ENCODE data around the gene KCTD8.

Gene KCTD8

DNA sequence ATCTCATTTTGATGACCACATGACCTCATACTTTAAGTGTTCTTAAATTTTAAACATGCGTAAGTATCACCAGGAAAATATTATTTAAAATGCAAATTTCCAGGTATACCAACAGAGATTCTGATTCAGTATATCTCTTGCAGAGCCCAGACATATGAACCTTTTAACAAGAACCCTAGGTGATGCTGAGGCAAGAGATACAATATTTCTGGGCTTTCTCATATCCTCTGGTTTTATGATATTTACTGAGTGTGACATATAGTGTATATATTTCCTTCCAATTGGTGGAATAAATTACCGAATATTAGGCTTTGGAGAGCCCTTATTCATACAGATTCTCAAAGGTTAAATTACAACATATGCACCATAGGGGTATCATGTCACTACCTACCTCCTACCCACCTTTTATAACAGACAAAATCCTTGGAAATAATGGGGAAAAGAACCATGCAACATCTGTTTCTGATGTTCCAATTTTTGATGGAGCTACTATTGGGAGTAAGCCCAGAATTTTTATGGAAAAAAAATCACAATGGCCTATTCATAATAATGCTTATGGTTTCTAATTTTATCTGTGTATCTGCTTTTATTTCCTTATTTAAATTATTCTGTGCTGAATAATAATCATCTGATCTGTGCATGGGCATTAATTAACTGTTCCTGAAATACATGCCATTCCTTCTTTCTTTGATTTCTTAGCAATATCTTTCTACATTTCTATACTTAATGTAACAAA is 27.1 kb downstream of the KCTD8 start:
- ATAC-seq: no peak
- Mint-ChIP-seq H3K4me1 (no peaks in the 10 kb centered on the region), H3K27ac (no peak overlapping the region), H3K36me3 (no peaks in the 10 kb centered on the region), H3K9me3 (peaks cover 12% of the 10 kb centered on the region), H3K4me3 (no peak overlapping the region)
- DNase-seq (ENCODE audit: low spot score in 2 of 2): no peak

DNA sequence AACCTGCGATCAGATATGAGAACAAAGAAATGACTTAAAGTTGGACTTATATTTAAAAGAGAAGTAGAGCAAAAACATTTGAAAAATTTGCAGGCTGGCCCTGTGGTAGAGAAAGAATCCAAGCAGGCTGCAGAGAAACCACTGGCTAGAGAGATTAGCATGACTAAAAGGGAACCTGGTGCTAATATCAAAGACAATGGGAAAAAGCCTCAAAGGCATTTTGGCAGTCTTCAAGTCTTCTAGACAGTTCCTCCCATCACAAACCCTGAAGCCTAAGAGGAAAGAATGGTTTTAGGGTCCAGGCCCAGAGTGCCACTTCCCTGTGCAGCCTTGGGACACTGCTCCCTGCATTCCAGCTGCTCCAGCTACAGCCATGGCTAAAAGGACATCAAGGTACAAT is 33.4 kb downstream of the KCTD8 start:
- no peak for ATAC-seq
- H3K36me3 Mint-ChIP-seq: no peaks in the 10 kb centered on the region
- no peak overlapping the region for H3K4me3 Mint-ChIP-seq

DNA sequence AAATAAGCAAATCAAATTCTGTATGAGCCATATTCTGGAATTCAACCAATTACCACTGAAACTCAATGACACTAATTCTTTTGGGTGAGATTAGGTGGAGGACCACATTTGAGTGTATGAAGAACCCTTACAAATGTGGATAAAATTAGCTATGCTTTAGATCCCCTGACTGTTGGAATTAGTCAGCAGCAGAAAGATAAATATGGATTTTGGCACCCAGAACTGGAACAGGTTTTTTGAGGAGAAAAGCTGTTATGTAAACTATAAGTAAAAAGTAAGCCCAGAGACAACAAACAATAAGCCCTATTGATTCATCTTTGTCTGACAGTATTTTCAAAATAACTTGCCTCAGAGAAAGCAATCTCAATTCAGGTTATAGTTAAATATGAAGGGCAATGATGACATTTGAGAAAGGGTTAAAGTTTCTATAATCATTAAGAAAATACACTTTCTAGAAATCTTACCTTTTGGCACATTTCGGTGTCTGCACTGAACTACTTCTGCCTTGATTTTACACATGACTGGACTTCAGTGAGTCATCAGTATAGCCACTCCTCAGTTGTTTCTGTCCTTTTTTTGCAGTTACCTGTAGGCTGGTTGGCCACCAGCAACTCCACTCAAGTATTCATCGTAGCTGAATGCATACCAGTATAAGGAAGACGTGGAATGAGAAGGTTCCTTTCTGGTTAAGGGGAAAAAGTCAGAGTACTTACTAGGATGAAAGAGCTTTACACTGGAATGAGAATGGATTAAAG is 80.0 kb downstream of the KCTD8 start:
- H3K27ac Mint-ChIP-seq: no peak overlapping the region
- peaks cover 15% of the 10 kb centered on the region for H3K9me3 Mint-ChIP-seq
- no peak for DNase-seq (ENCODE audit: low spot score in 2 of 2)
- H3K36me3 Mint-ChIP-seq: no peaks in the 10 kb centered on the region
- no peak for ATAC-seq
- no peak overlapping the region for H3K4me3 Mint-ChIP-seq
- no peaks in the 10 kb centered on the region for H3K4me1 Mint-ChIP-seq

More for the DNA sequence above, 33.4 kb downstream of the KCTD8 start:
- Mint-ChIP-seq H3K27ac (no peak overlapping the region), H3K9me3 (peaks cover 14% of the 10 kb centered on the region), H3K4me1 (no peaks in the 10 kb centered on the region)
- no peak for DNase-seq (ENCODE audit: low spot score in 2 of 2)

DNA sequence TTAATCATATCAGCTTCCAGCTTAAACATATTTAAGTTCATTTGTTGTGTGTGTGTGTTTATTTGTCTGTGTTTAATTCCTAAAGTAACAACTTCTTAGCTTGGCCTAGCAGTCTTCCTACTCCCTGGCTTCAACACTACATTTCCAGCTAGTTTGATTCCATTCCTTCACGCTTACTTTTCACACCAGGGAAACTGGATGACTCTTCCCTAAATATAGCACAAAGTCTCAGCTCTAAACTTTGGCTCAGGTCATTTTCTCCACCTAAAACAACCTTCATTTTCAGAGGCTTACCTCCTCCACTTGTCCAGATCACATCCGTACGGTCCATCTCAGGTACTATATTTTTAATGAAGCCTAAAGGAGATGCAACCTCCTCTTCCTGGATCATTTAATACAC is 94.4 kb downstream of the KCTD8 start:
- H3K4me3 Mint-ChIP-seq: no peak overlapping the region
- H3K27ac Mint-ChIP-seq: no peak overlapping the region
- no peaks in the 10 kb centered on the region for H3K36me3 Mint-ChIP-seq

DNA sequence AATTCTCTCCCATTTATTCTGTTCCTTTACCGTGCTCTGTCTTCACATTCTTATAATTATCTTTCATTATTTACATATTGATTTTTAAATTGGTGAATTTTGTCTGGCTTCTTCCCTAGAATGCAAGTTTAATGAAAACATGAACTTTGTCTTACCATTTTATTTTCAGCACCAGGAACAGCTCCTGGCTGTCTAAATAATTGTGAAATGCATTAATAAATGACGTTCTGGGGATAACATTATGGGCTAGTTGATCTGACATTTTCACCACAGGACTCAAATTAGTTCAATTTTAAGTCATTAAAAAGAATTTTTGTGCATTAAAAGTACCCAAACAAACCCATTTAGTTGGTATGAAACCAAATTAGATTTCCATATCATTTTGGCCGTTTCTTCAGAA is 97.5 kb downstream of the KCTD8 start:
- H3K27ac Mint-ChIP-seq: no peak overlapping the region
- H3K36me3 Mint-ChIP-seq: no peaks in the 10 kb centered on the region
- ATAC-seq: no peak
- H3K4me1 Mint-ChIP-seq: no peaks in the 10 kb centered on the region
- H3K9me3 Mint-ChIP-seq: peaks cover 26% of the 10 kb centered on the region
- DNase-seq (ENCODE audit: low spot score in 2 of 2): no peak
- no peak overlapping the region for H3K4me3 Mint-ChIP-seq

More for the DNA sequence above, 94.4 kb downstream of the KCTD8 start:
- no peaks in the 10 kb centered on the region for H3K4me1 Mint-ChIP-seq
- ATAC-seq: no peak
- no peak for DNase-seq (ENCODE audit: low spot score in 2 of 2)
- H3K9me3 Mint-ChIP-seq: peaks cover 22% of the 10 kb centered on the region

DNA sequence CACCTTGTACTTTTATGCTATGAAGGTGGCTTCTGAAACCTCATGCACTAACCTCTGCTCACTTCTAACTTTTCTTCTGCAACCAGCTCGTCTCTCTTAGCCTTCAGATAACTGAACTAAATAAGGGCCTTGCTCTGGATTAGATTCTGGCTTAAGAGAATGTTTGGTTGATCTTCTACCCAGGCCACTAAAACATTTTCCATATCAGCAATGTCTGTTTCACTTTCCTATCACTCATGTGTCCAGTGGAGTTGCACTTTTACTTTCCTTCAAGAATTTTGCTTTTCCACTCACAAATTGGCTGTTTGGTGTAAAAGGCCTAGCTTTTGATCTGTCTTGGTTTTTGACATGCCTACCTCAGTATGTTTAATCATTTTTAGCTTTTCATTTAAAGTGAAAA is 105.8 kb downstream of the KCTD8 start:
- ATAC-seq (no peak), DNase-seq (ENCODE audit: low spot score in 2 of 2) (no peak)
- Mint-ChIP-seq H3K9me3 (peaks cover 14% of the 10 kb centered on the region), H3K4me3 (no peak overlapping the region), H3K4me1 (no peaks in the 10 kb centered on the region), H3K27ac (no peak overlapping the region), H3K36me3 (no peaks in the 10 kb centered on the region)

DNA sequence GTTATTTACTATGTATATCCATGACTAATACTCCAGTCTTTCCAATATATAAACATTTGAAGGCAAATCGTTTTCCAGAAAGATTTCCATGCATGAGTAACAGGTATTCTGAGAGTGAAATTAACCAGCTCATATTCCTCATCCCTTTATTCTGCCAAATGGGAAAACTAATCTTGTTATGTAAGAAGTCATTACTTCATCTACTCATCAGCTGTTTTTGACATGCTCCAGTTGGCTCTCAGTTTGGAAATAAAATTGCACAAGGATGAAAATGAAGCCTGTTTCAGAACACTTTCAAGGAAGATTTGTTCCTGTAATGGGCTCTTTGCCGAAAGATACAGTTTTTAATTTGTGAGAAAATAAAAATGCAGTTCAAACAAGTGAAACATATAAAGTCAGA is 121.9 kb downstream of the KCTD8 start:
- Mint-ChIP-seq H3K36me3 (no peaks in the 10 kb centered on the region), H3K9me3 (peaks cover 4% of the 10 kb centered on the region), H3K4me3 (no peak overlapping the region), H3K4me1 (no peaks in the 10 kb centered on the region), H3K27ac (no peak overlapping the region)
- DNase-seq (ENCODE audit: low spot score in 2 of 2) (no peak), ATAC-seq (no peak)

DNA sequence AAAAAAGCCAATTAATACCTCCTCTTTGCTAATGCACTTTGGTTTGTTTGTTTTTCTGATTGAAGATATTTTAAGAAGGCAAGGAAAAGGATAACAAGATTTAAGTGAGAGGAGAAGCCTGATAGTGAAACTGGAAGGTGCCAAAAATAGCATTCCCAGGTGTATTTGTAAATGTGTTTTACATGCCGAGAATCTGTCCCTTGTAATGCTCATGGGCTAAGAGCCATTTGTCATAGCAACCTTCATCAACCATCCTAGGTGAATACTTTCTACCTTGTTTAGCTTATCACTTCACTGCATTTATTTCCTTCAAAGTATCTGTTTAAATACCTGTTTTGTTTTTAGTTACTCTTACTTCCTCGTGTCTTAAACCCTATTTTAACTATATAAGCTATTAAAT is 127.8 kb downstream of the KCTD8 start:
- H3K4me3 Mint-ChIP-seq: no peak overlapping the region
- ATAC-seq: no peak

DNA sequence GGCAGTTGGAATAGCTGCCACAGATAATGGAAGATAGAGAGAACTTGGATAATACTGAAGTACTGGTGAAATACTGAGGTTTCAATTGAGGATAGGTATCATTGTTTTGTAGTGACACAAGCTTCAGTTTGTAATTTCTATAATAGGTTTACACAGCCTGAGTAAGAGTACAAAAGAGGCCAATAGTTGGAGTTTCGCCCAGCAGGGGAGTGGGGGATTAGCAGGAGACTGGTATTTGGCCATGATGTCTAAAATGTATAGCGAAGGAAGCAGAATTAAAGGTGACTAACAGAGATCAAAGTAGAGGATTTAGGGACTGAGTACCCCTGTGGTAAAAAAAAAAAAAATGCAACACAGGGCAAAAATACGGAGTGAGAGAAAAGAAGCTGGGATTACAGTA is 129.5 kb downstream of the KCTD8 start:
- Mint-ChIP-seq H3K4me1 (no peaks in the 10 kb centered on the region), H3K27ac (no peak overlapping the region), H3K36me3 (no peaks in the 10 kb centered on the region), H3K4me3 (no peak overlapping the region), H3K9me3 (peaks cover 21% of the 10 kb centered on the region)
- ATAC-seq (no peak), DNase-seq (ENCODE audit: low spot score in 2 of 2) (no peak)

More for the DNA sequence above, 127.8 kb downstream of the KCTD8 start:
- Mint-ChIP-seq H3K27ac (no peak overlapping the region), H3K4me1 (no peaks in the 10 kb centered on the region), H3K9me3 (peaks cover 20% of the 10 kb centered on the region), H3K36me3 (no peaks in the 10 kb centered on the region)
- DNase-seq (ENCODE audit: low spot score in 2 of 2): no peak

DNA sequence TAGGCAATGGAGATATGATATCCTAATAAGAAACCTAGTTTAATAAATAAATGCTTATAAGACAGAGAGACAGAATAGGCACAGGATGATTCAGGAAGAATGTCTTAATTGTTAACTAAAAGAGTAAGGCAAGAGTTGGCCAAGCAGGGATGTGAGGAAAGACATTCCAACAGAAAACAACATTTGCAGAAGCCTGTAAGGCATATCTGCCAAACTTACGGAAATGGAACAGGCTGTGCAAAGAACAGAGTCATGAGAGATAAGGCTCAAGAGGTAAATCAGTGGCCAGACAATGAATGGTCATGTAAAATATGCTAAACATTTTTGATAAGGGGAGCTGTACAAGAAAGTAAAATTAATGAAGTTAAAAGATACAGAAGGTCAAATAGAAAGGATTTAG is 134.9 kb downstream of the KCTD8 start:
- no peak overlapping the region for H3K4me3 Mint-ChIP-seq
- H3K27ac Mint-ChIP-seq: no peak overlapping the region
- DNase-seq (ENCODE audit: low spot score in 2 of 2) (no peak), ATAC-seq (no peak)
- no peaks in the 10 kb centered on the region for H3K36me3 Mint-ChIP-seq
- H3K4me1 Mint-ChIP-seq: no peaks in the 10 kb centered on the region
- H3K9me3 Mint-ChIP-seq: peaks cover 15% of the 10 kb centered on the region

DNA sequence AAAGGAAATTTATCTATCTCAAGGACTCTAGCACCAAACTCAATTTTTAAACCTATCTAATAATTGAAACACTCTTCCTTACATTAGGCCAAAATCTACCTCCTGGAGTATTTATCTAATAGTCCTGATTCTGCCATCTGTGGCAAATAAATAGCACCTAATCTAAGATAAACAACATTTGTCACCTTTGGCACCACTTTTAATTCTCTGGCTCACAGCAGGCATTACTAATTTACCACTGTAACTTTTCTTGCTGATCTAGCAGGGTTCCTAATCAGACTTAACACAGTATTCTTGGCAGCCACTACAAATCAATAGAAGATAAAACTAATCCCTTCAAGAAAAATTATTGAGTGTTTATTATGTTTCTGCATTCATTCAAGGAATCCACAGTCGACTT is 161.1 kb downstream of the KCTD8 start:
- no peak for DNase-seq (ENCODE audit: low spot score in 2 of 2)
- Mint-ChIP-seq H3K4me1 (no peaks in the 10 kb centered on the region), H3K27ac (no peak overlapping the region), H3K4me3 (no peak overlapping the region), H3K9me3 (peaks cover 21% of the 10 kb centered on the region), H3K36me3 (no peaks in the 10 kb centered on the region)
- no peak for ATAC-seq

DNA sequence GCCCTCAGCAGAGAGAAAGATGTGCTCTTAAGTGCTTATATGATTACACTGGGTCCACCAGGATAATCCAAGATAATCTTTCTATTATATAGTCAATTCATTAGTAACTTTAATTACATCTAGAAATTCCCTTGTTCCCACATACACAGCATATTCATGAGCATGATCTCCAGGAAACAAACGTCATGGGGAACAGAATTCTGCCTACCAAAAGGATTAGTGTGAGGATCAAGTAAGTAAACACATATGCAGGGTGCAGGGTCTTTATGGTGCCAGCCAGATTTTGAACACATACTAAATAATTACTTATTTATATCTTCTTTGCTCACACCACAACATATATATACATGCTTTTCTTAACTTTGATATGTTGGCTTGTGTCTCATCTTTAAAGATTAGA is 169.1 kb downstream of the KCTD8 start:
- ATAC-seq (no peak), DNase-seq (ENCODE audit: low spot score in 2 of 2) (no peak)
- no peak overlapping the region for H3K27ac Mint-ChIP-seq
- no peak overlapping the region for H3K4me3 Mint-ChIP-seq
- peaks cover 12% of the 10 kb centered on the region for H3K9me3 Mint-ChIP-seq
- no peaks in the 10 kb centered on the region for H3K4me1 Mint-ChIP-seq
- no peaks in the 10 kb centered on the region for H3K36me3 Mint-ChIP-seq

DNA sequence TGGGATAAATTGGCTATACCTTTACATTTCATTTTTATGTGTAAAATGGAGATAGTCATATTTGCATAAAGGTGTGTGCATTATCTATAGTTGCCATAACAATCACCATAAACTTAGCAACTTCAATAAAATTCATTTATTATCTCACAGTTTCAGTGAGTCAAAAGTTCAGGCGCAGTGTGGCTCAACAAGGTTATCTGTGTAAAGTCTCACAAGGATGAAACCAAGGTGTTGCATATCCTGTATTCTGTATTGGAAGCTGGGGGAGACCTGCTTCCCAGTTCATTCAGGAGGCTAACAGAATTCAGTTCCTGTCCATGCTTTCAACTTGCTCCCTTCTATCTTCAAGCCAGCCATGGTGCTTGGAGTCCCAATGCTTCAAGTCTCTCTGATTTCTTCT is 169.5 kb downstream of the KCTD8 start:
- Mint-ChIP-seq H3K36me3 (no peaks in the 10 kb centered on the region), H3K4me1 (no peaks in the 10 kb centered on the region), H3K4me3 (no peak overlapping the region), H3K27ac (no peak overlapping the region), H3K9me3 (peaks cover 12% of the 10 kb centered on the region)
- DNase-seq (ENCODE audit: low spot score in 2 of 2) (no peak), ATAC-seq (no peak)

DNA sequence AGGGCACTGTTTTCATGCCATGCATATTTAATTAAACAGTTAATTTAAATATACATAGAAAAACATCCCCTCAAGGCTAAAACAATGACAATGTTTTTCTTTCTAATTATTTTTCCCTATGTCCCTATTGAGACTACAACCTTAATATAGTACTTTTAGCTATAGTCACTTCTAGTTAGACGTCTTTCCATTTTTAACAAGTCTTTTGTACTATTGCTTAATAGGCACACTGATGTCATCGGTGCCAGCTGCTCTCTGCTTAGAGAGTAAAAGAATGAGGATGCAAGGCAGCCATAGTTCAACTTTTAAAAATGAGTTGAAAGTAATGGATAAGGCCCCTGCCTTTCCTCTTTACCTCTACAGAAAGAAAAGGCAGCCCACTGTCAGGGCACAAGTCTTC is 191.1 kb downstream of the KCTD8 start:
- DNase-seq (ENCODE audit: low spot score in 2 of 2) (no peak), ATAC-seq (no peak)
- H3K36me3 Mint-ChIP-seq: no peaks in the 10 kb centered on the region
- H3K9me3 Mint-ChIP-seq: peaks cover 22% of the 10 kb centered on the region
- H3K4me3 Mint-ChIP-seq: no peak overlapping the region
- H3K27ac Mint-ChIP-seq: no peak overlapping the region
- no peaks in the 10 kb centered on the region for H3K4me1 Mint-ChIP-seq

DNA sequence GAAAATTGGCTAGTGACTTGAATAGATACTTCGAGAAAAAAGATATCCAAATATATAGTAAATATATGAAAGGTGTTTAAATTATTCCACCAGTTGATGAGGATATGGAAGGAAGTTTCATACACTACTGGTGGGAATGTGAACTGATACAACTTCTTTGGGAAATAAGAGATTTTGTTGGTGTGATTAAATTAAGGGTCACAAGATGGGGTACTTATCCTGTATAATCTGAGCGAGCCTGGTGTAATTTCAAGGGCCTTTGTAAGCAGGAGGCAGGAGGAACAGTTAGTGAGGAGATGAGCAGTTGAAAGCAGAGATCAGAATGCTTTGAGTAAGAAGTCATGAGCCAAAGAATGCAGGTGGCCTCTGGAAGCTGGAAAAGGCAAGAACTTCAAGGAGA is 192.2 kb downstream of the KCTD8 start:
- no peak overlapping the region for H3K27ac Mint-ChIP-seq
- no peak overlapping the region for H3K4me3 Mint-ChIP-seq
- ATAC-seq (no peak), DNase-seq (ENCODE audit: low spot score in 2 of 2) (no peak)
- H3K4me1 Mint-ChIP-seq: no peaks in the 10 kb centered on the region
- no peaks in the 10 kb centered on the region for H3K36me3 Mint-ChIP-seq
- peaks cover 19% of the 10 kb centered on the region for H3K9me3 Mint-ChIP-seq

DNA sequence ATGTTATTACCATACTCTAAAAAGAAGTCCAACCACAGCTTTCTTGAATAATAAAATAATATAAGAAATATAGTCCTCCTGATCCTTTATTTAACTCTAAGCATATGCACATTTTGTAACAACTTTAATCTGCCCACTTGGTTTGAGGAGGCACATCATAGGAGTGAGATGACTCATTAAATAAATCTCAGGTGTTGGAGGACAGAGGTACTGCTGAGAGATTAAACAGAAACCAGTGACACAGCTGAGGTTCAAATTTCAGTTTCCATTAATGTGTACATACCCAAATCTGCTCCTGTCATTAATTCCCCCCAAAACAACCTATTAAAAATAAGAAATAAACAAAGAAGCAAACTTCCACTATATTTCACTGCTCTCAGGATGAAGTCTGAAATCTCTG is 211.0 kb downstream of the KCTD8 start:
- Mint-ChIP-seq H3K4me1 (no peaks in the 10 kb centered on the region), H3K9me3 (peaks cover 13% of the 10 kb centered on the region), H3K4me3 (no peak overlapping the region), H3K36me3 (no peaks in the 10 kb centered on the region), H3K27ac (no peak overlapping the region)
- DNase-seq (ENCODE audit: low spot score in 2 of 2) (no peak), ATAC-seq (no peak)

Data from stimulated activated effector memory CD8-positive, alpha-beta T cell treated with anti-CD3 and anti-CD28 coated beads, Interleukin-12 subunit alpha, Interleukin-12 subunit beta, amount 100 ng/mL, for 72 hours (primary cell).